Mononuclear cell (primary cell): Measurements from ENCODE around the gene OCA2. TPM values are rescaled to one million over a fixed set of nuclear protein-coding genes. Genes with fewer than 3 reads are reported as not detected.

Experiments used
- H3K27me3 ChIP-seq: 2 replicates; pipeline ENCODE4 v1.6.0; 2011; ENCODE audit warnings: low read length, control low read depth; ENCODE audit not compliant: insufficient read depth
- H3K4me1 ChIP-seq: 2 replicates; pipeline ENCODE4 v1.5.1; 2011; ENCODE audit warnings: mild to moderate bottlenecking, low read length, control low read depth; ENCODE audit not compliant: insufficient read depth
- H3K4me3 ChIP-seq: 2 replicates; pipeline ENCODE4 v1.5.1; 2011; ENCODE audit warnings: mild to moderate bottlenecking, low read length, moderate library complexity
- H3K9me3 ChIP-seq: 2 replicates; pipeline ENCODE4 v1.5.1; 2011; ENCODE audit warnings: low read depth, mild to moderate bottlenecking, control low read depth, low read length
- total RNA-seq: library from RNA; depleted of rRNA; stranded (reverse); fragments of >200 nt; gene quantifications from one replicate; pipeline ENCODE4 v1.2.3, GENCODE V29; 2012

OCA2 gene
- total RNA-seq, 1 donor = 0.10 TPM

DNA sequence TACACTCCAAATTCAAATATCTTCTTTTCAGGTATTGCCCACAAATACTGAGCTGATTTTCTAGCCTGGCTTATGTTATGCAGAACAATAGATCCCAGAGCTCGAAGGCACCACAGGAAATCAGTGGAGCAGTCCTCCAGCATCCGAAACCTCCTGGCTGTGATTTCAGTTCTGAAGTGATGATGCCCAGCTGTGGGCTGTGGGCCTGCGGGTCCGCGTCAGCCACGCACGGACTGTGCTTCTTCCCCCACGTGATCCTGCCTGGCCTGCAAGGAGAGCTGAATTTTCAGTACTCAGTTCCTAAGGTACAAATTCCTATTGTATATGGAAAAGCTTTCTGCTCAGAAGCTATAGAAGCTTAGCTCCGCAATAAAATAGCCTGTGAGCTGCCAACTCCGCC, 96.2 kb downstream of the OCA2 start:
- no peaks in the 10 kb centered on the region for H3K27me3 ChIP-seq
- H3K4me3 ChIP-seq = no peak overlapping the region
- H3K4me1 ChIP-seq = no peaks in the 10 kb centered on the region
- H3K9me3 ChIP-seq = no peaks in the 10 kb centered on the region

DNA sequence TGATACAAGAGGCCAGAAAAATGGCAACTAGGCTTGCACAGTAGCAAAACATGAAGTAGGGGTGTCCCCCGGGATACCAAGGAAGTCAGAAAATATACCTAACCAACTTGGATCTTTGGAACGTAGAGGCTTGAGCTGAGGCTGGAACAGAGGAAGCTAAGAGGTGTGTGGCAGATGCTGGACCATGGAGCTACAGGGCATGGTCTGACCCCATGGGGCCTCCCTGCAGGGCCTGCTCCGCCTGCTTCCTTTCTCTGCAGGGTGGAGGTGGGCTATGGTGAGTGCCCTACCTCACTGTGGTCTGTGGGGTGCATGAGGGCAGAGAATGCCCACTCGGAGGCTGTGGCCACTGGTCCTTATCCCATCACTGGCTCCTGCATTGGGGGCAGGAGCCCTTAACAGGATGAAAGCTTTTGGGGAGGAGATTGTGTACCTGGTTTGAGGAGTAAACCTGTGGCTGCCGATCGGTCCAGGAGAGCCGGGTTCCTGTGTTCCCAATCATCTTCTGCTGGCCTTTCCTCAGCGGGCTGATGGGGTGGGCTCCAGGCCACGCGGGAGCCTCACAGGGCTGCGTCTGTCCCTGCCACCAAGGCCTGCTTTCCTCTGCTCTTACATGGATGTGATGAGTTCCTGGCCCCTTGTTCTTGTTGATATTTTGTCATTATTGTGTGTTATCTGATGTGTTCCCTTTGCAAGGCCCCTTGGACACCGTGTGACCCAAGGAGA, 96.8 kb downstream of the OCA2 start:
- no peaks in the 10 kb centered on the region for H3K4me1 ChIP-seq
- no peaks in the 10 kb centered on the region for H3K9me3 ChIP-seq
- no peaks in the 10 kb centered on the region for H3K27me3 ChIP-seq
- H3K4me3 ChIP-seq = no peak overlapping the region

DNA sequence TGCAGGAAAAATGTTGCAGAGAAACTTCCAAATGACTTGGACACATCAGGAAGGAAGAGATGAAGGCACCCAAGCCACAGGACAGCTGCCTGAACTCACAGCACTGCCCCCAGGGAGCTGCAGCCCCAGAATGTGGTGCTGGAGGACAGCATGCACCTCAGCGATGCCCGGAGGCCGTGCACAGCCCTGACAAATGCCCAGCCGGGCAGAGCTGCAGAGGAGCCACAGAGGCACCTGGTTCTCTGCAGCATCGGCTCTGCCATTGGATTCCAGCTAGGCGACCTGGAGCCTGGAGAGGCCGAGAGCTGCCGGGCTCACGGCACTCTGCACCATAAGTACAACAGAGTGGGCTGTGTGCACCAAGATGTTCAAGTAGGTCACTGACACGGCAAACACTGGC, 97.5 kb downstream of the OCA2 start:
- H3K4me3 ChIP-seq = no peak overlapping the region
- no peaks in the 10 kb centered on the region for H3K9me3 ChIP-seq
- H3K27me3 ChIP-seq = no peaks in the 10 kb centered on the region
- H3K4me1 ChIP-seq = no peaks in the 10 kb centered on the region

DNA sequence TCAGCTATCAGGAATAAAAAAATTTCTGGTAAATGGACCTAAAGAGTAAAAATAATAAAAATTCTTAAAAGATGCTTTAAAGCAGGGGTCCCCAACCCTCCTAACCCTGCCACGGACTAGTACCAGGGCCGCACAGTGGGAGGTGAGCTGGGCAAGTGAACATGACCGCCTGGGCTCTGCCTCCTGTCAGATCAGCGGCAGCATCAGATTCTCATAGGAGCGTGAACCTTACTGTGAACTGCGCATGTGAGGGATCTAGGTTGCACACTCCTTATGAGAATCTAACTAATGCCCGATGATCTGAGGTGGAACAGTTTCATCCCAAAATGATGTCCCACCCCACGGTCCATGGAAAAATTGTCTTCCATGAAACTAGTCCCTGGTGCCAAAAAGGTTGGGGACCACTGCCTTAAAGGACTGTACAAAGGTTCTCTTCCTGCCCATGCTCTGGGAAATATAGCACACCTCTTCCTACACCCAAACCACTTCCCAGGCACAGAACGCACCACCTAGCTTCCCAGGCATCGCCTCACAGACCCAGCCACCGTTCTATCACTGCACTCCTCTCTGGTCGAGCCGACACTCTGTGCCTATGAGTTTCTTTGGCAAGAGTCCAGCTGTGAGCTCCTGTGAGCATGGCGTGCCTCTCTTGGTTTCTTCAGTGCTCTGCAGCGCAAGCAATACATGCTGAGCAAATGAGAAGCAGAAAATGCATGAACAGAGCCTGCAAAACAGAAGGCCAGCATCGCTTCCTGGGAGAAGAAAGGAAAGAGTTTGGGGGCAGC, 104.9 kb downstream of the OCA2 start:
- no peaks in the 10 kb centered on the region for H3K9me3 ChIP-seq

DNA sequence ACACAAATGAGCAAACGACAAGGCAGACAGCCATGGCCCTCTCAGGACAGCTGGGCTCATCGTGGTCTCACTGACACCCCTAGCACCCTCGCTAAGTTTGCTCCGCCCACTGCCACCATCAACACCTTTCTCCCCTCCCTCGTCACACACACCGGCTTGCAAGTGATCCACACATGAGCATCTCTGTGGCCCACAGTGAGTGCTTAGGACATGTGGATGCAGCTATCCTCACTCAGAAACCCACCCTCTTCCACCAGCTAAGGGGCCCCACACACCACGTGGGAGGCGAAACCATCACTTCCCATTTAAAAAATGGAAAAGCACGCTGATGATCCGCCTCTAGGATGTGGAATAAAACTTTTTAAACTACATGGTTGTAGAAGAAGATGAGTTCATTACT, 105.6 kb downstream of the OCA2 start:
- Histone ChIP-seq H3K27me3 (no peaks in the 10 kb centered on the region), H3K4me3 (no peak overlapping the region), H3K4me1 (no peaks in the 10 kb centered on the region), H3K9me3 (no peaks in the 10 kb centered on the region)

More for the DNA sequence above, 104.9 kb downstream of the OCA2 start:
- Histone ChIP-seq H3K4me3 (no peak overlapping the region), H3K4me1 (no peaks in the 10 kb centered on the region), H3K27me3 (no peaks in the 10 kb centered on the region)

DNA sequence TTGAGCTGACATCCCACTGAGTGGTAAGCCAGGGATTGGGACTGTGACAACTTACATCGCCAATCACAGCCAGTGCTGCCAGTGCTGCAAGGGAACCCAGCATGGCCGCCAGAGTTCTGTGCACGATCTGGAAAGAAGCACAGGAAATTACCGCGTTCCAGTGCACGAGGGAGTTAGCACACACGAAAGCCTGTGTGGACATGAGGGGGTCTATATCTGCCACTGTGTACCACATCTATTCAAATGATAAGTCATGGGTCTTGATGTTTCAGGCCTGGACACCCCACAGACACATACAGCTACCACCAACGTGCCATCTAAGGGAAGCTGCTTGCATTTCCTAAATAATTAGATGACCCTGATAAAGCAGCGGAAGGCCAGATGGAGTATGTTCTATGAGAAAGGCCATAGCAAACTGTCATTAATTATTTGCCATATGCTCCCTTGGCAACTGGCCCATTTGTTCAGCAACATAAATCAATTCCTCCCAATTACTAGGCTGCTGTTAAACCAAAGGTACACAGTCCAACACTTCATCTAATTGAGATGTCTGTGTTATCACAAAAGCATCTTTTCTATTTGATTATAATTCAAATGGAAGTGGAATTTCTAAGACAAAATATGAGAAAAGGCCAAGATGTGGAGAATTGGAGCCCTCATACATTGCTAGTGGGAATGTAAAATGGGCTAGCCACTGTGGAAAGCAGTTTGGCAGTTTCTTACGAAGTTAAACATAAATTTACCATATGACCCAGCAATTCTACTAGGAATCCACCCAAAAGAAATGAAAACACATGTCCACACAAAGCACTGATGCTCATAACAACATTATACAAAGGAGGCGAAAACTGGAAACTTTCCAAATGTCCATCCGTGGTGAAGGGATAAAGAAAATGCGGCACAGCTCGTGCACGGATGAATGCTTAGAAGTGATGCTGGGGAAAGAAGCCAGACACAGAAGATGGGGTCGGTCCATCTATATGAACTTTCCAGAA, 108.3 kb downstream of the OCA2 start:
- Histone ChIP-seq H3K9me3 (no peaks in the 10 kb centered on the region), H3K27me3 (no peaks in the 10 kb centered on the region), H3K4me3 (no peak overlapping the region), H3K4me1 (no peaks in the 10 kb centered on the region)

DNA sequence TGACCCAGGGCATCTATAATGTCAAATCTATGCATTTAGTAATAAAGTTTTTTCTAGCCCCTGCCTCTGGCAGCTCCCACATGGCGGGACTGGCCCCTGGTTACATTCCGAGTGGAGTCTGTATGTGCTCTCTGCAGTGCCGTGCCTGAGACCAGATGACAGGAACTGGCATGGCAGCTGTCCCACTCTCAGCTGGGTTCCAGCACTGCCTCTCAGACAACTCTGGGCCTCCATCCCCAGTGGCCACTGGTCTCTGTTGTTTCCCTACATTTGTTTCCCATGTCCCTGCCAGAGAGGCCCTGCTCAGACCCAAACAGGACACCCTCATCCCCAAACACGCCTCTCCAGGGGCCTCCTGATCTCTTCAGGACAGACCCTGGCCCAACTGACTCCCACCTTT, 109.3 kb downstream of the OCA2 start:
- Histone ChIP-seq H3K4me1 (no peaks in the 10 kb centered on the region), H3K9me3 (no peaks in the 10 kb centered on the region), H3K27me3 (no peaks in the 10 kb centered on the region), H3K4me3 (no peak overlapping the region)

DNA sequence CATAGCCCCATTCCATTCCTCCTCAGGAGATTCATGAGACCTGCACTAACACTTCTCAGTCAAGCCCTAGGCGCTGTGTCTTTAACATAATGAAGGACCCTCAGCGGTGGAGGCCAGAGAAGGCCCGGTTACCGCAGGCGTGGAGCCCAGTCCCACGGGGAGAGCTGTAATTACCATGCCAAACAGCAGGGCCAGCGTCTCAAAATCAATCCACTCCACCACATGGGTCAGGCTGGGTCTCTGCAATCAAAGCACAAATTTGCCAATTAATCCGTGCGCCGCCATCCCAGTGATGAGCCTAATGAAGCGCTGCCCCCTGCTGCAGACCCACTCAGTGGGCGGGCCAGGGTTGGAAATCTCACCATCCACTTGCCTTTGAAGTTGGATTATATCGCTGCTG, 109.7 kb downstream of the OCA2 start:
- no peaks in the 10 kb centered on the region for H3K4me1 ChIP-seq
- no peaks in the 10 kb centered on the region for H3K27me3 ChIP-seq
- no peak overlapping the region for H3K4me3 ChIP-seq
- no peaks in the 10 kb centered on the region for H3K9me3 ChIP-seq

DNA sequence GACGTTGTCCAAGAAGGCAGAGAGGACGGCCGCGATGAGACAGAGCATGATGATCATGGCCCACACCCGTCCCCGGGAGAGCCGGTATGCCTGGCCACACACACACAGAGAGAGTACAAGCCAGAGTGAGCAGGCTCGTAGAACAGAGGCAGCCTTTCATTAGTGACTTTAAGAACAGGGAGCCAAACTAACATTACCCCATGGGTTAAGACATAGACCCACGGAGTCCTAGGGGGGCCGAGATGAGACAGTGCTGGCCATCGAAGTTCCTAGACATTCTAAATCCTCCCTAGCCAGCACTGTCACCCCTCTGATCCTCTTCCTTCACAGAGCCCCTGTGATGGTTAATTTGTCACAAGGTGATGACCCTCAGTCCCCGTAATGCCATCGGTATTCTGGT, 114.0 kb downstream of the OCA2 start:
- no peak overlapping the region for H3K4me3 ChIP-seq
- H3K4me1 ChIP-seq = no peaks in the 10 kb centered on the region
- no peaks in the 10 kb centered on the region for H3K27me3 ChIP-seq
- no peaks in the 10 kb centered on the region for H3K9me3 ChIP-seq

DNA sequence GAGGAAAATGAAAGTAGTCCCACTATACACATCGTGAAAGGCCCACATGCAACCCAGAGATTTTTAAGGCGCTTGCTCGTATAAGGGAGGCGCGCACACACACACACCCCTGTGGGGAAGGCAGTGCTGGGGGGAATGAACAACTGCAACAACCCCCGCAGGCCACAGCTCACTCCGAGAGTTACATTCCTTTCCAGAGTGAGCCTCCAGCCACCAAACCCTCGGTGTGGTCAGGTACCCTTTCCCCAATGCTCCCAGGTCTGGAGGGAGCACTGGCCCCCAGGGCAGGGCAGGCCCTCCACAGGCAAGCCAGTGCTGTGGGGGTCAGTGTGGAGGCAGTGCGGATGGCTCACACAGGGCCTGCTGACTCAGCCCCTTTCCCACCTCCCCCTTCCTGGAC, 115.6 kb downstream of the OCA2 start:
- no peaks in the 10 kb centered on the region for H3K9me3 ChIP-seq
- H3K4me1 ChIP-seq = no peaks in the 10 kb centered on the region
- H3K27me3 ChIP-seq = no peaks in the 10 kb centered on the region
- no peak overlapping the region for H3K4me3 ChIP-seq

DNA sequence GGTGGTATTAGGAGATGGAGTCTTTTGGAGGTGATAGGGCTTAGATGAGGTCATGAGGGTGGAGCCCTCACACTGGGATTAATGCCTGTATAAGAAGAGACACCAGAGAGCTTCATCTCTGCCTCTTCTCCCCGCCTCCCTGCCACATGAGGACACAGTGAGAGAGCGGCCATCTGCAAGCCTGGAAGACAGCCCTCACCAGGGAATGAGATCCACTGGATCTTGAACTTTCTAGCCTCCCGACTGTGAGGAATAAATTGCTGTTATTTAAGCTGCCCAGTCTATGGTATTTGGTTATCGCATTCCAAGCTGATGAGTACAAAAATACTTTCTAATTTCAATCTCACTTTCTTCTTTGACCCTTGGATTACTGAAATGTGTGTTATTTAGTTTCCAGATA, 121.4 kb downstream of the OCA2 start:
- H3K27me3 ChIP-seq = no peaks in the 10 kb centered on the region
- H3K4me3 ChIP-seq = no peak overlapping the region
- H3K4me1 ChIP-seq = no peaks in the 10 kb centered on the region
- no peaks in the 10 kb centered on the region for H3K9me3 ChIP-seq

DNA sequence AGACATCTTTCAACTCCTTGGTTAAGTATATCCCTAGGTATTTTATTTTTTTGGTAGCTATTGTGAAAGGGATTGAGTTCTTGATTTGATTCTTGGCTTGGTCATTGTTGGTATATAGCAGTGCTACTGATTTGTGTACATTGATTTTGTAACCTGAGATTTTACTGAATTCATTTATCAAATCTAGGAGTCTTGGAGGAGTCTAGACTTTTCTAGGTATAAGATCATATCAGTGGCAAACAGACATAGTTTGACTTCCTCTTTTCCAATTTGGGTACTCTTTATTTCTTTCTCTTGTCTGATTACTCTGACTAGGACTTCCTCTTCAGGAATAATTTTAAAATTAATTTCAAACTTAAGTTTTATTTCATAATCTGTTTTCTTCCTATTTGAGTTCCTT, 125.2 kb downstream of the OCA2 start:
- Histone ChIP-seq H3K27me3 (no peaks in the 10 kb centered on the region), H3K9me3 (no peaks in the 10 kb centered on the region), H3K4me3 (no peak overlapping the region), H3K4me1 (no peaks in the 10 kb centered on the region)

DNA sequence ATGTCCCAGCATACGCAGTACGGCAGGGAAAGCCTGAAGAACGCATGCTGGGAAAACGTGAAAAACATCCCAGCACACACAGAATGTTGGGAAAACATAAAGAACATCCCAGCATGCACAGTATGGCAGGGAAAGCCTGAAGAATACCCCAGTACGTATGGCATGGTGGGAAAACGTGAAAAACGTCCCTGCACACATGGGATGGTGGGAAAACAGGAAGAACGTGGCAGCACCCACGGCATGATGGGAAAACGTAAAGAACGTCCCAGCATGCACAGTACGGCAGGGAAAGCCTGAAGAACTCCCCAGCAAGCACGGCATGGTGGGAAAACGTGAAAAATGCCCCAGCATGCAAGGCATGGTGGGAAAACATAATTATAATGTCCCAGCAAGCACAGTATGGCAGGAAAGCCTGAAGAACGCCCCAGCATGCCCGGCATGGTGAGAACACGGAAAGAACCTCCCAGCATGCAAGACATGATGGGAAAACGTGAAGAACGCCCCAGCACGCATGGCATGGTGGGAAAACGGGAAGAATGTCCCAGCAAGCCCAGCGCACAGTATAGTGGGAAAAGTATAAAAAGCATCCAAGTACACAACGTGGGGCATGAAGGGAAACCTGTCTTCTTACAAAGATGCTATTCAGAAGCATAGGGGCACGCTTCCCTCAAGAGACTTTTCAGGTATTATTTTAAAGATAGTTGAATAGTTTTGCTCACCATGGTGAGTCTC, 128.3 kb downstream of the OCA2 start:
- Histone ChIP-seq H3K4me1 (no peaks in the 10 kb centered on the region), H3K9me3 (no peaks in the 10 kb centered on the region), H3K27me3 (no peaks in the 10 kb centered on the region), H3K4me3 (no peak overlapping the region)

DNA sequence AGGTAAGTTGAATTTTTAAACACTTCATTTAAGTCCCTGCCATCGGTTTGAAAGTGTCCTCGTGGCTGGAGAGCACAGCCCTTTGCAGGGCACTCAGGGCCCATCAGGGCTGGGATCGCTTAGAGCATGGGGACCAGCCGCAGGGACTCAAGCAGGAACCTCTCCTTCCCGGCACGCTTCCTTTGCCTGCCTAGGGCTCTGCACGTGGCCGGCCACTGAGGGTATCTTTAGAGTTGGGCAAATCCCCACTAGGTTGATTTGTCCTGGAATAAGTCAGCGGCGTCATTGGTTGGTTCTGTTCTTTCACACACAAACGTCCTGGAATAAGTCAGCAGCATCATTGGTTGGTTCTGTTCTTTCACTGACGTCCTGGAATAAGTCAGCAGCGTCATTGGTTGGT, 131.6 kb downstream of the OCA2 start:
- Histone ChIP-seq H3K4me3 (no peak overlapping the region), H3K4me1 (no peaks in the 10 kb centered on the region), H3K27me3 (no peaks in the 10 kb centered on the region), H3K9me3 (no peaks in the 10 kb centered on the region)
